HG03060 (cell line): ENCODE measurements around the gene ARL4D.
A peak's percentile ranks its signal among the peaks of the same experiment; 100 is the strongest.
"Not testable (repeated sequence)": the region's sequence is repeated elsewhere in the genome, so short reads cannot be mapped to it uniquely, and the experiment has no call there.

Experiments used
- ATAC-seq: cut with Tn5 transposase; IDR thresholded peaks from one replicate; pipeline ENCODE4 v1.9.1; 2021; ENCODE audit warnings: low read depth, moderate number of reproducible peaks; ENCODE audit not compliant: unreplicated experiment

ARL4D gene, protein sequence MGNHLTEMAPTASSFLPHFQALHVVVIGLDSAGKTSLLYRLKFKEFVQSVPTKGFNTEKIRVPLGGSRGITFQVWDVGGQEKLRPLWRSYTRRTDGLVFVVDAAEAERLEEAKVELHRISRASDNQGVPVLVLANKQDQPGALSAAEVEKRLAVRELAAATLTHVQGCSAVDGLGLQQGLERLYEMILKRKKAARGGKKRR

DNA sequence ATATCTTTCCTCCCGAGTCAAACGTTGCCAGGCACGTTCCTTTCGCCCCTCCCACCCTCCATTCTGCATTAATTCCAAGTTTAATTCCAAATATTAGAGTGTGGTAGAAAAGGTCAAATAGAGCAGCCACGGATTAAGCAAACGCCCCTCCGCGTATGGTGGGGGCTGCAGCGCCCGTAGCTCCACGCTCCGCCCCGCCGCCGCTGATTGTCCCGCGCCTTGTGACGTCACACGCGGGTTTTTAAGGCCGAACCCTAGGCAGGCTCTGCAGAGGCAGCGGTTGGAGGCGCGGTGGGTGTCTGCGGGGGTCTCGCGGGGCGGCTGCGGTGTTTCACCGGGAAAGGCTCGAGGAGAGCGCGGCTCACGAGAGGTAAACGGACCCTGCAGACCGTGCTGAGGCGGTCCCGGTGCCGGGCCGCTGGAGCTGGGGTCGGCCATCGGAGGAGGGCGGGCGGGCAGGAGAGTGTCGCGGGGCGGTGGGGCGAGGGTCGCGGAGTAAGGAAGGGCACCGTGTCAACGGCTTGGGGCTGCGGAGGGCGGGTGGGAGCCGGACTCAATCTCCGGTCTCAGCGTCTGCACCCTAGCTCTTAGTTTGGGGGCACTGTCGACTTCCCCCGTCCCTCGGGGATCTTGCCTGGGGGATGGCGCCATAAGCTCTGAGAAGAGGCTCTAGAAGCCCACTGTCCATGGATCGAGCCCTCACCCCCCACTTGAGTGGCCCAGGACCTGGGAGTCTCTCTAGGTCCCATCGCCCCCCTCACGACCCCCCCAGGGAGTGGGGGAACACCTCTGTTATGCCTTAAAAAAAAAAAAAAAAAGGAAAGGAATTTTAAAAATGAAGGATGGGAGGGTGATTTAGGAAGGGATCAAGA lies at the start of gene ARL4D:
Gene ARL4D (plus strand): TSS at position 270 of the 872 bp plus-strand sequence. CDS start 740 bp downstream, outside the sequence.
- ATAC-seq = no peak

DNA sequence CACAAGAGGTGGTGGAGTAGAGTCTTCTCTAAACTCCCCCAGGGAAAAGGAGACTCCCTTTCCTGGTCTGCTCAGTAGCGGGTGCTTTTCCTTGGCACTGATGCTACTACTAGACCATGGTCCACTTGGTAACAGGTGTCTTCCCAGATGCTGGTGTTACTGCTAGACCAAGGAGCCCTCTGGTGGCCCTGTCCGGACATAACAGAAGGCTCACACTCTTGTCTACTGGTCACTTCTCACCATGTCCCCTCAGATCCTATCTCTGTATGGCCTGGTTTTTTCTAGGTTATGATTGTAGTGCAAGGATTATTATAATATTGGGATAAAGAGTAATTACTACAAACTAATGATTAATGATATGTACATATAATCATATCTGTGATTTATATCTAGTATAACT lies 49.7 kb upstream of the ARL4D start:
- ATAC-seq = no peak

DNA sequence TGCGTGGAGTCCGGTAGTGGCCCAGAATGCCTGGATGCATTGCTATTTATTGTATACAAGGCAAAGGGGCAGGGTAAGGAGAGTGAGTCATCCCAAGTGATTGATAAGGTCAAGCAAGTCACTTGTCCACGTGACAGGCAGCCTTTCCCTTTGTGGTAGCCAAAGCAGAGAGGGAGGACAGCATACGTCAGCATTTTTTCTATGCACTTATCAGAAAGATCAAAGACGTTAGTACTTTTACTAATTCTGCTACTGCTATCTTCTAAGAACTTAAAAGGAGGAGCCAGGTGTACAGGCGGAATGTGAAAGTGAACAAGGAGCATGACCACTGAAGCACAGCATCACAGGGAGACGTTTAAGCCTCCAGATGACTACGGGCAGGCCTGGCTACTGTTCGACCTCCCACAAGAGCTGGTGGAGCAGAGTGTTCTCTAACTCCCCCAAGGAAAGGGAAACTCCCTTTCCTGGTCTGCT lies 47.9 kb upstream of the ARL4D start:
- no peak for ATAC-seq

DNA sequence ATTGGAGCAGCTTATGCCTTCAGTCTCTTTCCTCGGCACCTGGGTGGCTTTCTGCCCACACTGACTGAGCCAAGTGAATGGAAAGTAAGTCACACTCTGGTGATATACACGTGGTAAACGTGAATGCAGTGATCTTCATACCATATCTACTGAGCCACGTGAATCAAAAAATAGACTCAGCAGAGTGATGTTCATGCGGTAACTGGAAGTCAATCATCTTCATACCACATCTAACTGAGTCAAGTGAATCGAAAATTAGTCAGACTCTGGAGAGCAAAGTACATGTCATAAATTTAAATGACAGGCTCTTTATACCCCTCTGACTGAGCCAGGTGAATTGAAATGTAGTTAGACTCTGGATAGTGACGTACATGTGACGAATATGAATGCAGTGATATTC lies 47.1 kb upstream of the ARL4D start:
- no peak for ATAC-seq

DNA sequence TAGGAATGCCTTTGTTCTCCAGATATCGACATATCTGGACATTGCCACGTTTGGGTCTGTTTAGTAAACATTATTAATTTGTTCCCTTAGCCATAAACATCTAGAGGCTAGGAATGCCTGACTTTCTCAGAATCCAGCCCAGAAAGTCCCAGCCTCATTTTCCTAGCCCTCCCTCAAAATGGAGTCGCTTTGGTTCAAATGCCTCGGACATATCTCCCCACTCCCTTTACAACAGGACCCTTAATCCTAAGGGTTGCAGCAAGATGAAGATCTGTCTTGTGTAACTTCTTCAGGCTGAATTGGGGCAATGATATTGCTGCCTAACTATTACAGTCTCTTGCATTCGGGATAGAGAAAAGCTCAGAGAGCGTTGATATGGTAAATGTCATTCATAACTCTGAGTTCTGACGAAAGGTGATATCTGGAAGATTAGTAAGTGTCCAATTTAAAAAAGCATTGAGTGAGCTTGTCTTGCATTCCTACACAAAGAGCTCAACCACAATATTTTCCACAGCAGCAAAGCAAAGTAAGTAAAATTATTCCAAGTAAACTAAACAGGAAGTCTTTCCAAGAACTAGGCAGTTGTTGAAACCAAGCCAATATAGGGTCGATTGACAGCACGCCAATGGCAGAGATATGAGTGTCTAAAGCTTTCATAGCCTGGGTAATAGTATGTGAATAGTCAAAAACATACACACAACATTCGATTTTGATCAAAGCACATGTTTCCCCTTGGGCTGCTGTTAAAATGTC lies 46.0 kb upstream of the ARL4D start:
- no peak for ATAC-seq

DNA sequence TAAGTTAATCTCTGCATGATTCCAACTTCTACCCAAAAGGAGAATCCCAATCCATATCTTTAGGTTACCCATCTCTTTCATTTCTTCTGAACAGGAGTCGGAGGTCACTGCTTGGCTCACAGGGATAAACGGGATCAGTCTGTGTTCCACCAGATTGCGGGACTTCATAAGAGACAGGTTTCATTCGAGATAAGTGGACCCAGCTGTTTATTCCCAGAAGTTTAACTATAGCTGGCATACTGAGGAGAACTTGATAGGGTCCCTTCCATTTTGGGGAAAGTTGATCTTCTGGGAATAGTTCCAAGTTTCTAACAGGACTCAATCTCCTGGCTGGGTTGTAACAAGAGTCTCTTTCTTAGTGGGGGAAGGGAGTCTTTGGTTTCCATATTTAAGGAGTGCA lies 45.4 kb upstream of the ARL4D start:
- no peak for ATAC-seq

DNA sequence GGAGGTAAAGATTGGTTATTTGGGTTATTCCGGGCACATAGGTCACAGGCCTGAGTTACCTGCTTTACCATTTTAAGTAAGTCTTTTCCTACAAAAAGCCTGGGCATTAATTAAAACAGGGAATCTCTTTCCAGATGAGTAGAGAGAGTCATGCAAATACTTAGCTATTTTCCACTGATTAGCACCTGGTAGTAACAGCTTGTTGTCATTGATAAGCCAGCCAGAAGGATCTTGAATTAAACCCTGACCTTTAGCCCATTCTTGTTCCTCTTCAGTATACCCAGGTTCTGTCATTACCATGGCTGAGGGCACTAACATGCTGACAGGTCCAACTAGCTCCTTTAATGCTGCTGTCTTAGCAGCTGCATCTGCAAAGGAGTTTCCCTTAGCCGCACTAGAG lies 44.4 kb upstream of the ARL4D start:
- ATAC-seq = no peak

DNA sequence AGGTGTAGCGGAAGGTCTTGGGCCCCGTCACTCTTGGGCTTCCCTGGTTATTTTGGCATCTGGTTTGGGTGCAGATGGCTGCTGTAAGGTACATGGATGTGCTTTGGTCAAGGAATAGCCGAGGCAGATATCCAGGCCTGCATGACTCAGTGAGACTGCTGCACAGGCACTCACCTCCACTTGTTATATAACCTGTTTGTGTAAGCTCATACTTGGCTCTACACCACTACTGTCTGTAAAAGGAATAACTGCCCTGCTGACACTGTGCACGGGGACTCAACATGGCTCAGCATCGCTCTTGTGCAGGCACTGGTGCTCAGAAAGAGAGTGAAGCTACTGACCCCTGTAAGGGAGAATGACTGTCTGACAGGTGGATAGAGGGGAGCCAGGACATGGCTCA lies 42.3 kb upstream of the ARL4D start:
- no peak for ATAC-seq

DNA sequence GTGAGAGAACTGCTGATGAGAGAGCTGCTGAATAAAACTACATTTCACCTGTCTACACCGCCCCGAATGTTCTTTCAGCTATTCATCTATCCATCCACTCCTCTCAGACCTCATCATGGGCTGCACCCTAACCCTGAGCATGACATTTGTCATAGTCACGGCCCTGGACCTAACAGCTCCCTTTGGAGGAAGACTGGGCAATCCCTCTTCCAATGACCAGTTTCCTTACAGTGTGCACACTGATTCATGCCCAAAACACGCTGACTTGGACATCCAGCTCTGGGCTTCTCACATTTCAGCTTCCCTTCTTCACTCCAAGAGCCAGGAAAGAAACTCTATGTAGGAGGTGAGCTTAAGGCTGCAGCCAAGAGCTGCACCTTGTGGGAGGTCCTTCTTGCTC lies 41.8 kb upstream of the ARL4D start:
- no peak for ATAC-seq

DNA sequence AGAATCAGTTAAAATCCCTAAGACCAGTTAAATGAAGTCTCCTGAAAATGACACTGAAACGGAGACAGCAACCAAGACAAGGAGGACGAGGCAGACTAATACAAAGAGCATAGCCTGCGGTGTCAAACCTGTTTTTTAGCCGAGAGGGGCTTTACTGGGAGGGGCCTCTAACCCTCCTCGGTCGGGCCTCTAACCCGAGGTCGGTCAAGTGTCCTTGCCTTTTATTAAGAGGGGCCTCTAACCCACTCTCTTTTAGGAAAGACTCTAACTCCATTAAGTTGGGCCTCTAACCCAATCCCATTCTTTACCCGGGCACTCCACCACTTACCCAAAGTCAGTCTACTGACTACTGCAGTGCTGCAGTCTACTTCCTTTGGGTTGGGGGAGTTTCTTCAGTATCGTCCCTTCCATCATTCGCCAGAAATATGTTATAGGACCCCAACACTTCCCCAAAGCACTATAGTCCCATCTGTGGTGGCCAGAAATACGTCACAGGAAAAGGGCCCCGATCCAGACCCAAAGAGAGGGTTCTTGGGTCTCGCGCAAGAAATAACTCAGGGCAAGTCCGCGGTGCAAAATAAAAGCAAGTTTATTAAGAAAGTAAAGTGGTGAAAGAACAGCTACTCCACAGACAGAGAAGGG lies 39.2 kb upstream of the ARL4D start:
- ATAC-seq = no peak

DNA sequence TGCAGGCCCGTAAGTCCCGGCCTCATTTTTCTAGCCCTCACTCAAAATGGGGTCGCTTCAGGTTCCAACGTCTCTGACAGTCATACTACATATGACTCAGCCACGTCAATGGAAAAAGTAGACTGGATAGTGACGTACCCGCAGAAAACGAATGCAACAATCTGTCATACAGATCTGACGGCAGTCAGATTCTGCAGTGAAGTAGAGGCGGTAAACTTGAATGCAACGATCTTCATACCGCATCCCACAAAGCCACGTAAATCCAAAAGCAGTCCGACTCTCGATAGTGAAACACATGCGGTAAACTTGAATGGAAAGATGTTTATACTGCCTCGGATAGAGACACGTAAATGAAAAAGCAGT lies 38.4 kb upstream of the ARL4D start:
- ATAC-seq = no peak

DNA sequence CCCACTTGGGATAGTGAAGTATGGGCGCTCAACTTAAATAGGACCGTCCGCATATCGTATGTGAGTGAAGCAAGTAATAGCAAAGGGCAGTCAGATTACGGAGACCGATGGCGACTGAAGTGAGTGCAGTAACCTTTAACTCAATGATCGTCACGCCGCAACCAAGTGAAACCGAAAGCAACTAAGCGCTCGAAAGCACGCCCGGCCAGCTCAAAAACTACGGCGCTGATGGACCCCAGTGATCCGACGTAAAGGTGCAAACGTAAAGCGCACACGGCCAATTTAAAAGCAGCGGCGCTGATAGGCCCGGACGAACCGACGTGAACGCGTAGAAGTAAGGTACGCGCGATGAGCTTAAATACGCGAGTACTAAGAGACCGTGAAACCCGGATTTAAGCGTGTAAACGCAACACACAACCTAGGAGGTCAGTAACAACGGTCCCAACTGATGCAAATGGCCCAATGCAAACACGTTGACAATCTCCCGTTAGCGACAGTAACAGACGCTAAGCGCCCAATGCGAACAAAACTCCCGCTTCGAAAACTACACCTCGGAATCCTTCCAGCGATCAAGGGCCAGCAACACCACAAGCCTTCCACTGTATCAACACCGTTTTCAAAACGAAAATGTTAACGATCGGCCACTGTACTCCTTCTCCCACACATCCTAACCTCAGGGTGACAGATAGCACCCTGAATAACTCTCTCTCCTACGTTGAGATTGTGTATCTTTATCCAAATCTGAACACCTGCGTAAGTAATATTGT lies 37.9 kb upstream of the ARL4D start:
- no peak for ATAC-seq

DNA sequence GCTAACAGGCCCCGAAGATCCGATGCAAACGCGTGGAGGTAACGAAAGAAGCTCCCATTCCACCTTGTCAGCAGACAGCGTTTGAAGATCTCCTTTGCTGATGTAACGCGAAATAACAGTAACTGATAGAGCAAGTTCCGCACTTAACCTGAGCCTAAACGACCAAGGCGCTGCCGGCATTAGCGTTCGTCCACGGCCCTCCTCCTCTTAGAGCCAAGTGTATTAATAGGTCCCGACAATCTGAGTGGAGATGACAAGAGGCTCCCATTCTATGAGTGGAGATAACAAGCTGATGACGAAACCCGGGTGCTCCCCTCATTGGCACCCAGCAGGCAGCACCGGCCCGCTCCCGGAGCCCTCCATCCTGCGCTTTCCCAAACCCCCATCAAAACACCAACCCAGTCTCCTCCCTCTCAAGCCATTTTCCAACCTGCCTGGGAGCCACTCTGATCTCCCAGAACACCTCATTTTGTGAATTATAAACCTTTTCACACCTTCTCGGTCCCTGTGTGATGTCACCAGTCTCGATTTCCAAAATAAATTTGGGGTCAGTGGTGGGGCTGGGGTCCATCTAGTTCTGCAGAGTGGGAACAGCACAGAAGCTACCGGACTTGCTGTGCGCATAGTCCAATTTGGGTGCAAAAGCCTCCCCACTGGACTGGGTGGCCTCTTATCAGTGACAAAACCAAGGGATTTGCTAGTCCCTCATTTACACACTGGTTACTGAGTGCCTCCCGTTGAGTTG lies 35.4 kb upstream of the ARL4D start:
- no peak for ATAC-seq

DNA sequence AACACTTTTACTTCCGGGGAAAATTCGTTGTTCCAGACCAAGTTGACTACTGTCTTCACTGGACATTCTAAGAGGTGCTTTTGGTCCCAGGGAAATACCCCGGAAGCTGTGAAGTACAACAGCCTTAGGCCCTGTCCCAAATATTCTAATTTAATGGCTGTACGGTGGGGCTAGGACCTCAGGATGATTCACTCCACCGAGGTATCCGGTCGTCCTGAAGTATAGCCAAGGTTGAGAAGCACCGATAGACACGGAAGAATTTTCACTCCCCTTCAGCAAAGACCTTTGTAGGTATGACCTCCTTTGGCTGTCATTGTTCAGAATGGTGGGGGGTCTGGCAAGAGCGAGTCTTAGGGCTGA lies 34.9 kb upstream of the ARL4D start:
- no peak for ATAC-seq

DNA sequence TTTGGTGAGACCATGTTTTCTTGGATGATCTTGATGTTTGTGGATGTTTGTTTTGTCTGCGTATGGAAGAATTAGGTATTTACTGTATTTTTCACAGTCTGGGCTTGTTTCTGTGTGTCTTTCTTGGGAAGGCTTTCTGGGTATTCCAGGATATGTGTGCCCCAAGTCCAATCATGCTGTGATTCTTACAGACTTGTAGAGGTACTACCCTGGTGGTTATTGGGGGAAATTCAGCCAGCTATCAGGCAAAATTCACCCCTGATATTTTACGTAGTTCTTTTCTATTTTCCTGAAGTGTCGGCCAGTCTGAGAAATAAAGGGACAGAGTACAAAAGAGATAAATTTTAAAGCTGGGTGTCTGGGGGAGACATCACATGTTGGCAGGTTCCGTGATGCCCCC lies 33.4 kb upstream of the ARL4D start:
- ATAC-seq = no peak

DNA sequence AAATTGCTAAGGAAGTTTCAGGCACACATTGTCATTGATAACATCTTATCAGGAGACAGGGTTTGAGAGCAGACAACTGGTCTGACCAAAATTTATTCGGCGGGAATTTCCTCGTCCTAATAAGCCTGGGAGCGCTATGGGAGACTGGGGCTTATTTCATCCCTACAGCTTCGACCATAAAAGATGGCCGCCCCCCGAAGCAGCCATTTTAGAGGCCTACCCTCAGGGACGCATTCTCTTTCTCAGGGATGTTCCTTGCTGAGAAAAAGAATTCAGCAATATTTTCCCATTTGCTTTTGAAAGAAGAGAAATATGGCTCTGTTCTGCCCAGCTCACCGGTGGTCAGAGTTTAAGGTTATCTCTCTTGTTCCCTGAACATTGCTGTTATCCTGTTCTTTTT lies 32.9 kb upstream of the ARL4D start:
- not testable (repeated sequence) for ATAC-seq

DNA sequence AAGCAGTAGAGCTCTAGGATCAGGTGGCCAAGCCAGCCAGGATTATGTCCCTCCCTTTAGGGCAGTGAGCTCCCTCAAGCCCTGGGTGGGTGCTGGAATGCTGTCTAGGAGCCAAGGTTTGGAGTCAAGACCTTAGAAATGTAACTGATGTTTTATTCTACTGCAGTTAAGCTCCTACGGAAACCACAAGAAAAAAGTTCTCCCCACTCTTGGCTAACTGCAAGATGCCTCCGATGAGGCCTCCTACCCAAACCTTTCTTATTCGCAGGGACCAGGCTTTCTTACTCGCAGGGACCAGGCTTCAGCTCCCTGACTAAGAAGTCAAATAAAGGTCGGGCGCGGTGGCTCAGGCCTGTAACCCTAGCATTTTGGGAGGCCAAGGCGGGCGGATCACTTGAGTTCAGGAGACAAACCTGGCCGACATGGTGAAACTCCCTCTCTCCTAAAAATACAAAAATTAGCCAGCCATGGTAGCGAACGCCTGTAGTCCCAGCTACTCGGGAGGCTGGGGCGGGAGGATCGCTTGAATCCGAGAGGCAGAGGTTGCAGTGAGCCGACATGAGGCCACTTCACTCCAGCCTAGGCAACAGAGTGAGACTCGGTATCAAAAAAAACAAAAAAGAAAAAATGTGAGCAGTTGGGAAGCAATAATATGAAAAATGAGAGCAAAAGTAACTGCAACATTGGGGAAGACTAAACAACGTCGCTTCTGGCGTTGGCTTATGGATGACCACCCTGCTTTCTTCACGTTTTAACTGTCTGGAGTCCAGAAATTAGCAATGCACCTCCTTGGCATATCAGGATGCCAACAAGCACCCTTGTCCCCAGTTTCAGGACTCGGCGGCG lies 31.7 kb upstream of the ARL4D start:
- no peak for ATAC-seq

DNA sequence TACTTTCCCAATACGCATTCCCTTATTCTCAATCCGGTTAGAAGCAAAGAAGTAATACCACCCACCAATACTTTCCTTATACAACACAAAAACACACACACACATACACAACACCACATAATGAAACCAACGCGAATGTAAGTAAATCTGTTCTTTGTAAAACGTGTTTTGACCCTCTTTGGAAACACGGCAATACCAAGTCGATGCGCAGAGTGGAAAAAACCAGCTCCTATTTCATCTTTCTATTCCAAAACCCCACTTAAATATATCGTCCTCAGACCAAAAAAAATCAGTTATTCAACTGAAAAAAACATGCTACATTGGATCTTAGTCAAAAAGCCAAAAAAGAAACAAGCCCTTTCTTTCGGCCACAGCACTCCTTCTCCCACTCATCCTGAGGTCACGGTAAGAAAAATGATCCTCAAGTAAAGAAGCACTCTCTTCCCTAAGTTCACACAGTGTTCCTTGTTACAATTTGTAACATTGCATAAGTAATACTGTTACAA lies 31.0 kb upstream of the ARL4D start:
- peak; percentile 45 for ATAC-seq
